GM18873 (cell line): ENCODE measurements around the gene IL17REL.

Experiments used
- ATAC-seq: cut with Tn5 transposase; IDR thresholded peaks from one replicate; pipeline ENCODE4 v1.9.1; 2021; ENCODE audit warnings: mild to moderate bottlenecking, moderate library complexity, moderate number of reproducible peaks; ENCODE audit not compliant: unreplicated experiment, low FRiP score

The IL17REL gene

GRCh38 chr22:50012211-50013181 lies at the start of gene IL17REL:
TSS of gene IL17REL (minus strand) at chr22:50012765. CDS start at chr22:50012646, 119 bp downstream.
- ATAC-seq = no peak

- ATAC-seq = no peak
Observed at GRCh38 chr22:50061824-50062355, 49.3 kb upstream of the IL17REL start.

GRCh38 chr22:50061141-50061823 lies 48.7 kb upstream of the IL17REL start:
- no peak for ATAC-seq

GRCh38 chr22:50060441-50061140 lies 48.0 kb upstream of the IL17REL start:
- ATAC-seq = no peak

GRCh38 chr22:50059881-50060262 lies 47.3 kb upstream of the IL17REL start:
- no peak for ATAC-seq

GRCh38 chr22:50058906-50059880 lies 46.6 kb upstream of the IL17REL start:
- no peak for ATAC-seq

GRCh38 chr22:50058061-50058905 lies 45.7 kb upstream of the IL17REL start, which contains the start of gene TTLL8:
TSS of gene TTLL8 (minus strand) at chr22:50058298.
- ATAC-seq = no peak

- ATAC-seq = no peak
Observed at GRCh38 chr22:50057278-50058060, 44.9 kb upstream of the IL17REL start.

- no peak for ATAC-seq
Observed at GRCh38 chr22:50056214-50056972, 43.8 kb upstream of the IL17REL start.

- no peak for ATAC-seq
Observed at GRCh38 chr22:50053861-50054260, 41.3 kb upstream of the IL17REL start.

GRCh38 chr22:50051930-50052329 lies 39.4 kb upstream of the IL17REL start:
- ATAC-seq = no peak

- no peak for ATAC-seq
Observed at GRCh38 chr22:50049299-50050195, 37.0 kb upstream of the IL17REL start.

GRCh38 chr22:50048836-50049235 lies 36.3 kb upstream of the IL17REL start:
- ATAC-seq = no peak

GRCh38 chr22:50048061-50048765 lies 35.6 kb upstream of the IL17REL start:
- ATAC-seq = no peak

- no peak for ATAC-seq
Observed at GRCh38 chr22:50047346-50047745, 34.8 kb upstream of the IL17REL start.
